ENCODE measurements around the gene CYFIP2. TPM values are rescaled to one million over a fixed set of nuclear protein-coding genes. Genes with fewer than 3 reads are reported as not detected.

Gene CYFIP2
- total RNA-seq, 1 experiment from 2014 or later = 4.4 TPM

DNA sequence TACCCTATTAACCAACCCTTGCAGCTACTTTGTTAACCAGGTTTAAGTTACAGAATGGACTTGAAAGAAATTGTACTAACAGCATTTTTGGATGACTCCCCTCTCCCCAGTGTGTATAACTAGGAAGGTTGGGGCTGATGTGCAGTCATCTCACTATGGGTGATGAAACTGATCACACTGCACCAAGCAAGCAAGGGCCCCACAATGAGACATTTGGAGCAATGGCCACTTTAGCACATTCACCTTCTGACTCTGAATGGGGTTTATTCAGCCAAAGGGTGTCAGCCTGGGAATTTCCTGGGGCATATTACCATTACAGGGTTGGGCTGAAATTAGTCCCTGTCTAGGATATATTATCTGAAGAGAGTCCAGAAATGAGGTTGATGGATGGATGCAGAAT is 18.7 kb upstream of the CYFIP2 start:
- no peaks in the 10 kb centered on the region for H3K27me3 ChIP-seq

DNA sequence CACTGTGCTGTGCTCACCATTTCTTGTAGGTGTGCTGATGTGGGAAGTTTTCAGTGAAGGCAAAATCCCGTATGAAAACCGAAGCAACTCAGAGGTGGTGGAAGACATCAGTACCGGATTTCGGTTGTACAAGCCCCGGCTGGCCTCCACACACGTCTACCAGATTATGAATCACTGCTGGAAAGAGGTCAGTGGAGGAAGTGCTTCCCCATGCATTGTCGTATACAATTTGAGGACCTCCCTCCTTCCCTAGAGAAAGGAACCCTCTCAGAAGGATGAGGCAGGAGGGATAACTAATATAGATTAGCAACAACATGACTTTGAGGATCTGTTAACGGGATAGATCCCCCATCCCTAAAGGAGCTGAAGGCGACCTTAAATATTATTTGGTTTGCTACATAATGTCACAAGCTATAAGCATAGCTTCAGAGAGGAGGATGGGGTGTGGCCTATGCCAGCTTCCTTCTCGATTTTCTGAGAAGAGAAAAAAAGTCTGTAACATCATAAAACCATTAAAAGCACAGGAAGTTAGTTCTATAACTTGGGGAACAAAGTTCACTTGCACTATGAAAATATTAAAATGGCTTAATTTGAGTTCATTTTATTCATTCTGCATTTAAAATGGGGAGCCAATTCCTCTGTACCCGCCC is 17.0 kb upstream of the CYFIP2 start:
- Histone ChIP-seq H3K4me3 (no peak overlapping the region), H3K27me3 (no peaks in the 10 kb centered on the region), H3K9me3 (no peaks in the 10 kb centered on the region), H3K36me3 (no peaks in the 10 kb centered on the region)
- DNase-seq = no peak

More for the DNA sequence above, 18.7 kb upstream of the CYFIP2 start:
- no peak overlapping the region for H3K4me3 ChIP-seq
- DNase-seq = no peak
- H3K9me3 ChIP-seq = no peaks in the 10 kb centered on the region
- no peaks in the 10 kb centered on the region for H3K36me3 ChIP-seq

DNA sequence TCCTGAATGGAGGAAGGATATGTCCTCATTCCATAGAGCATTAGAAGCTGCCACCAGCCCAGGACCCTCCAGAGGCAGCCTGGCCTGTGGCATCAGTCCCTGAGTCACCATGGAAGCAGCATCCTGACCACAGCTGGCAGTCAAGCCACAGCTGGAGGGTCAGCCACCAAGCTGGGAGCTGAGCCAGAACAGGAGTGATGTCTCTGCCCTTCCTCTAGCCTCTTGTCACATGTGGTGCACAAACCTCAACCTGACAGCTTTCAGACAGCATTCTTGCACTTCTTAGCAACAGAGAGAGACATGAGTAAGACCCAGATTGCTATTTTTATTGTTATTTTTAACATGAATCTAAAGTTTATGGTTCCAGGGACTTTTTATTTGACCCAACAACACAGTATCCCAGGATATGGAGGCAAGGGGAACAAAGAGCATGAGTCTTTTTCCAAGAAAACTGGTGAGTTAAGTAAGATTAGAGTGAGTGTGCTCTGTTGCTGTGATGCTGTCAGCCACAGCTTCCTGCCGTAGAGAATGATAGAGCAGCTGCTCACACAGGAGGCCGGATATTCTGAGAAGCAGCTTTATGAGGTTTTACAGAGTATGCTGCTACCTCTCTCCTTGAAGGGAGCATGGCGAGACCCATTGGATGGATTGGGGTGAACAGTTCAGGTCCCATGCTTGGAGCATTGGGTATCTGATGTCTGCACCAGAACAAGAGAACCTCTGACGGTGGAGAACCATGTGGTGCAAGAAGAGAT is 13.0 kb upstream of the CYFIP2 start:
- Histone ChIP-seq H3K9me3 (no peaks in the 10 kb centered on the region), H3K27me3 (no peaks in the 10 kb centered on the region), H3K4me3 (no peak overlapping the region), H3K36me3 (no peaks in the 10 kb centered on the region)
- no peak for DNase-seq

DNA sequence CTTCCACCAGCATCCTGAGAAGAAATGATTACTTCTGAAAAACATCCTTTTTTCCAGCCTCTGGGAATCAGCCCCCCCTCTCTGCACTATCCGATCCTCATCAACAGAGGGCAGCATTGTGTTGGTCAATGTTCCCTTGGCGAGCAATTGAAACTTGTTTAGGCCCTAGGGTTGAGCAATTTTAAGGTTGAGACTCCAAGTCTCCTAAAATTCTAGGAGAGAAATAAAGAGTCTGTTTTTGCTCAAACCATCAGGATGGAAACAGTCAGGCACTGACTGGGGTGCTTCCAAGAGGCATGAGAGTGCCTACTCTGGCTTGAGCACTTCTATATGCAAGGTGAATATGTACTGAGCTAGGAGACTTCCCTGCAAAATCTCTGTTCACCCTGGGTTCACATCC is 12.4 kb upstream of the CYFIP2 start:
- no peaks in the 10 kb centered on the region for H3K9me3 ChIP-seq
- H3K27me3 ChIP-seq = no peaks in the 10 kb centered on the region
- H3K36me3 ChIP-seq = no peaks in the 10 kb centered on the region
- peak; percentile 26 for DNase-seq
- H3K4me3 ChIP-seq = no peak overlapping the region

DNA sequence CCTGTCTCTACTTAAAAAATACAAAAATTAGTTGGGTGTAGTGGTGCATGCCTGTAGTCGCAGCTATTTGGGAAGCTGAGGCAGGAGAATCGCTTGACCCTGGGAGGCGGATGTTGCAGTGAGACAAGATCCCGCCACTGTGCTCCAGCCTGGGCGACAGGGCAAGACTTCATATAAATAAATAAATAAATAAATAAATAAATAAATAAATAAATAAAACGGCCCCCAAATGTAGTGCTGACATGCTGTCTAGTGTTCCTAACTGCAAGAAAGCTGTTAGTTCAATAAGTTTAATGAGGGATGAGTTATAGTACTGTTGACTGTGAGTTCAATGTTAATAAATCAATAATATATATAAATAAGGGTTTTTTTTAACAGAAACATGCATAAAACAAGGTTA is 7.5 kb upstream of the CYFIP2 start:
- Histone ChIP-seq H3K36me3 (no peaks in the 10 kb centered on the region), H3K27me3 (peaks cover 18% of the 10 kb centered on the region), H3K9me3 (no peaks in the 10 kb centered on the region), H3K4me3 (no peak overlapping the region)
- no peak for DNase-seq

DNA sequence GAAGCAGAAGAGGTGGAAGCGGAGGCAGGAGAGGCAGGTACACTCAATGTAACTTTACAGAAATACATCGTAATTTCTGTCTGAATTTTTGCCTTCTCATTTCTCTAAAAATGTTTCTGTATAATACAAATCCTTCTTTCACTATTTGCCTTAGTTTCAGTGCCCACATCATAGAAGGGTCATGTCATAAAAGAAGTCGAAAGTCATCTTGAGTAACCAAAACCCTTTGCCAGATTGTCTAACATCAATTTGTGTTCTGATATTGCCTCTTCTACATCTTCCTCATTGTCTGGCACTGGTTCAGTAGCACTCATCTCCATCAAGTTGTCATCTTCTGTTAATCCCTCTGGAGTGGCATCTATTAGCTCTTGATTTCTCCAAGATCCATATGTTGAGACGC is 6.2 kb upstream of the CYFIP2 start:
- H3K27me3 ChIP-seq = peaks cover 18% of the 10 kb centered on the region
- H3K9me3 ChIP-seq = no peaks in the 10 kb centered on the region
- no peak overlapping the region for H3K4me3 ChIP-seq
- H3K36me3 ChIP-seq = no peaks in the 10 kb centered on the region
- no peak for DNase-seq

DNA sequence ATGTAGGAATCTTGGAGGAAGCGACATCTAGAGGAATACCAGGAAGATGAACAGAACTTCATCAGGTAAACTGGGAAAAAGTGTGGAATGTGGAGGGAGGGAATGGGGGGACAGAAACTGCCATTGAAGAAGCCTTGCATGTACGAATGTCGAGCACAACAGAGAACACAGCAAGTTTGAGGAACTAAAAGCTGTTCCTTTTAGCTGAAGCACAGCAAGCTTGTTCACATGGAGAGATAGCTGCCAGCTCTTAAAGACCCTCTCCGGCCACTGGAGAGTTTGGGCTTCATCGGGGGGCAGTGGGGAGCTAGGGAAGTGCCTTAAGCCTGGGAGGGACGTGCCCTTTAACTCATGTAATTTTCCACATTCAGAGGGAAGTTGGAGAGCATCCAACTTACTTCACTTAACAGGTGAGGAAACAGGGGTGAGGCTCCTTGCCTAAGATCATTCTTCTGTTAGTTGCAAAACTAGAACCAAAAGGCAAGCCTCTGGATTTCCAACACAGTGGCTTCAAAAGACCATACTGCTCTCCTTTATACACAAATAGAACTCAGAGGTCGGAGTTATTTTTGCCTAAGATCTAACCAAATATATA is 2.3 kb upstream of the CYFIP2 start:
- no peak for DNase-seq
- Histone ChIP-seq H3K36me3 (no peaks in the 10 kb centered on the region), H3K27me3 (peaks cover 25% of the 10 kb centered on the region), H3K9me3 (no peaks in the 10 kb centered on the region), H3K4me3 (no peak overlapping the region)

DNA sequence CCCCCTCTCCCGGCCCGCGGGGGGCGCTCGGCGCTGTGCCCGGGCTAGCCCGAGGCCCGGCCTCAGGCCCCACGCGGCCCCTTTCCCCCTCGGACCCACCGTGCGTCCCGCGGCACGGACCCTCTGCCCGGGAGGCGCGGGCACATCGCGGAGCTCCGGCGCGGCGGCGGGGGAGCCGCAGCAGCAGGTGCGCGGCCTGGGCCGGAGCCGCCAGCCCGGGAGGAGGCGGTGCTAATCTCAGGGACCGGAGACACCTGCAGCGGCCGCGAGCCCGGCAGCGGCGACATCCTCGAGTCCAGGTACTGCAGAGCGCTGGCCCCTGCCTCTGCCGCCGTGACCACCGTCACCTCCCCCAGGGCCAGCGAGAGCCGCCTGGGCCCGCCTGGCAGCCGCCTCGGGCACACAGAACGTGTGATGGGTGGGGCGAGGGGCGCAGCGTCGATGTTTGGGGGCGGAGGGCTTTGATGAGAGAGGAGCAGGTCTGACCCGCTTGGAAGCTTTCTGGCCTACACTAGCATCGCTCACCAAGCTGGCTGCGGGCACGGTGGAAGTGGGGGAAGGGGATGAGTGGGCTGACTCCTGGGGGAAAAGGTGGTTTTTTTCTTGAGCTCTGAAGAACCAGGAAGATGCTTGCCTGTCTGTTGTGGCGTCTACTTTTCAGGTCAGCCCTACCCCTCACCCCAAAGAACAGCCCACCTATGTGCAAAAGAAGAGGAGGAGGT is 524 bp downstream of the CYFIP2 start:
- no peak for DNase-seq
- Histone ChIP-seq H3K36me3 (no peaks in the 10 kb centered on the region), H3K9me3 (no peaks in the 10 kb centered on the region)

DNA sequence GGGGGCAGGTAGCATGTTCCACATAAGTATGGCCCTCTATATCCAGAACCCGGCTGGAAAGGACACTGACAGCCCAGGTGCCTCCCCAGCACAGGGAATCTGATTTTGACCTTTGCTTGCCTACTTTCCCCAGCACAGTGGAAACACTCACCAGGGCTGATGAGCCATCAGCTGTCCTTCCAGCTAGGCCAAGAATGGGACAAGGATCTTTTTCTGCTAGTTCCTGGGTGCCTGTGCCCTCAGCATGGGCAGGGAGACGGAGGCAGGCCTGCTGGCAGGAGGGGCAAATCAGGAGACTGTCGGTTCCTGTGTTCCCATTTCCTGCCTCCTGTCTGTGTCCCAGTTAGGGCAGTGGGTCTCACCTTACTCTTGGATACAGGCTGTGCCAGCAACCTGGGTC is 1.1 kb downstream of the CYFIP2 start:
- H3K4me3 ChIP-seq = no peak overlapping the region

More for the DNA sequence above, 524 bp downstream of the CYFIP2 start:
- peak overlapping the region; percentile 50; the same call in 1 of the 2 replicates for H3K4me3 ChIP-seq
- H3K27me3 ChIP-seq = peaks cover 7% of the 10 kb centered on the region

DNA sequence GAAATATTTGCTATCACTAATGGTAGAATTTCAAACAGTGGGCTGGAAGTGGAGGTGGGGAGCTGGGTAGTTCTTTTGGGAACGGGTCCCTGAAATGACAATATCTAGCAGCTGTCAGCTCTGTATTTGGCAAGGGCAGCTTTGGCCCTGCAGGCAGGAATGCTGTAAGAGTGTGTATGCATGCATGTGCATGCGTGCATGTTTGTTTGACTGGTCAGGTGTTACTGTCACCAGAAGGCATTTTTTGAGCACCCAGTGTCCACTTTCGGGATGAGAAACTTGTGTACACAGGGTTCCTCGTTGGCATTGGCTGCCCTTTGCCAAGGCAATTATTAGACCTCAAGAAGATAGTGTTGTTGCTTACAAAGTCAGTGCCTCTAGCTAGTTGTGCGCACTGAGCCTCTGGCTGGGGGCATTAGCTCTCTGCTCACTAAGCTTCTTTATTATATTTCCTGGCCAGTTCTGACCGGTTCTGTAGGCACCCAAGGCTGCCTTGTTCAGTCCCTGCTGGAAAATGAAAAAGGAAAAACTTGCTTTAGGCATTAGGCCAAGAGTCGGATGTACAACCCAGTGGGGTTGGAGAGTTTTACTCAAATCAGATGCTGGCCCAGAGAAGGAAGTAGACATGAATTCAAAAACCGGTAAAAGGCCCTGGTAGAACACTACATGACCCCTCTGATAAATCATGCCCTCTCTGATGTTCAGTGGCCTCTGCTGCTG is 2.0 kb downstream of the CYFIP2 start:
- no peaks in the 10 kb centered on the region for H3K9me3 ChIP-seq
- H3K27me3 ChIP-seq = peaks cover 7% of the 10 kb centered on the region
- DNase-seq = no peak
- no peak overlapping the region for H3K4me3 ChIP-seq
- no peaks in the 10 kb centered on the region for H3K36me3 ChIP-seq

More for the DNA sequence above, 1.1 kb downstream of the CYFIP2 start:
- H3K36me3 ChIP-seq = no peaks in the 10 kb centered on the region
- H3K9me3 ChIP-seq = no peaks in the 10 kb centered on the region
- no peak for DNase-seq
- peaks cover 7% of the 10 kb centered on the region for H3K27me3 ChIP-seq

DNA sequence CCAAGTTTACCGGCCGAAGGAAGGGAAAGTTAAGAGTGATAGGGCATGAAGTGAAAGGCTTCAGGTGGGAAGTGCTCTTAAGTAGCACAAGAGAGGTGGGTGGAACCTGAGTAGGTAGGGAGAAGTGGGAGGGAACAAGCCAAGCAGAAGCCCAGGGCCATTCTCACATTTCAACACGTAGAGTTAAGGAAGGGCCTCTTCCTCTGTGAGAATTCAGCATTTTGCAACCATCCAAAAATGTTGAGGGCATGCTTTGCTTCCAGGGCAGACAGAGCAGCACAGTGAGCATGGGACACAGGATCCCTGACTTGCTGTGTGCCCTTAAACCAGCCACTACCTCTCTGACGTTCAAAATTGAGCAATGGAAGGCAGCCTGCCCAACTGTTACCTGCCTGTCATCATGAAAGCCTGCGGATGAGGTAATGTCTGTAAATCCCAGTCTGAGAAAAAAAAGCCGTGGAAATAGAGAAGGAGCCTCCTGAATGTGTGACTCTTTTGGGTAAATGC is 3.3 kb downstream of the CYFIP2 start:
- DNase-seq = no peak
- no peaks in the 10 kb centered on the region for H3K36me3 ChIP-seq

DNA sequence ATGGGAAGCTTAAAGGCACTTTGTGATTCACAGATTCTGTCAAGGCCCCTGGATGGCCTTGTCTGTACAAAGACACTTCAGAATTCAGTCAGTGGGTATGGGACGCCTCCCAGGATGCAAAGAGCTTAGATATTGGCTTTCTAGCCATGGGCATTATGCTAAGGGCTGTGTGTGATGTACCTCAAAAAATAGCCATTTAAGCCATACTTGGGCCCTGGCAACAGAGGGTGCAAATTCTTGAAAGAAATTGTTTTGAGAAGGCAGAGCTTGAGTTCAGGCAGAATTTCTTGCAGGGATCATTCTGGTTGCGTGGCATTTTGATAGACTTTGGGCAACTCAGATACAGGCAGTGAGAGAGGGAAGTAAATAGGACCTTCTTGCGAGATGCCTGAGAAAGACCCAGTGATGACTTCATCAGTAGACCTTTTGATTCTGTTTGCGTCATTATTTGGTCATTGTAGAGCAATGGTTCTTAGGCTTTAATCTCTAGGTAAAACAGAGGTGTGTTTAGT is 3.9 kb downstream of the CYFIP2 start:
- Histone ChIP-seq H3K36me3 (no peaks in the 10 kb centered on the region), H3K4me3 (no peak overlapping the region), H3K27me3 (peaks cover 12% of the 10 kb centered on the region), H3K9me3 (no peaks in the 10 kb centered on the region)
- DNase-seq = no peak

More for the DNA sequence above, 3.3 kb downstream of the CYFIP2 start:
- Histone ChIP-seq H3K9me3 (no peaks in the 10 kb centered on the region), H3K27me3 (peaks cover 9% of the 10 kb centered on the region), H3K4me3 (no peak overlapping the region)

DNA sequence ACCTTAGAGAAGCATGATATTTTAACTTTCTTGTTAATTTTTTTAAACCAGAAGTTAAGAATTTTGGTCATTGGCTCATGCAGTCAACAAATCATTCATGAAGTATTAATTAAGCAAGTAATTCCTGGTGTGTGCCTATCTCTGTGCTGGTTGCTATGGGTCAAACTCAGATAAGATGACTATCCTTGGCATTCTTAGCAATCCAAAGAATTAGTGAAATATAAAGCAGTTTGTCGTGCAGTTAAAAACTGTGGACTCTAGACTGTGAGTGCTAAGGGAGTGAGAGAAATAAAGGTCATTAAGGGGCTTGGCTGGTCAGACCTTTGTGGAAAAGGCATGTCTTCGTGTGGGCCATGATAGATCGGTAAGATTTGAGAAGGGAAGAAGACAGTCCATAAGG is 4.8 kb downstream of the CYFIP2 start:
- Histone ChIP-seq H3K36me3 (no peaks in the 10 kb centered on the region), H3K4me3 (no peak overlapping the region), H3K9me3 (no peaks in the 10 kb centered on the region), H3K27me3 (peaks cover 7% of the 10 kb centered on the region)
- DNase-seq = no peak

DNA sequence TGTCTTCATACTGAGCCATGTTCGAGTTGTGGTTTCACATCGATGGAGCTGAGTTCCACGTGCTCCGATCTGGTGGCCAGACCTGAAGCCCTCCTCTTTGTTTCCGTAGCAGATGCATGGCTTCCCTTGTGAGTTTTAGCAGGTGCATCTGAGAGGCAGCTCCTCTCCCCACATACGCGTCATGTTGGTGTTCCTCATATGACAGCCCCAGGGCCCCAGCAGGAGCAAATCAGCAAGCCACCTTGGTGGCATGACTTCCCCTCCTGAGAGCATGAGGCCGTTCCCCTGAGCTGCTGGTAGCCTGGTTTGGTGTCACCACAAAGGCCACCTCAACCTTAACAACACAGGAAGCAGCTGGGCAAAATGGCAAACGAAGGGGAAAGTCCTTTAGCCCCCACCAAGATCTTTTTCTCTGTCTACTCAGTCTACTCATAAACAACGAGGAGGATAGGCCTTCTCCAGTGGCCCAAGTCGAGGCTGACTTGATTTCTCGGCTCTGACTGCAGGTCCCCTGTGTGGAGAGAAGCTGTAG is 5.9 kb downstream of the CYFIP2 start:
- DNase-seq = no peak
- Histone ChIP-seq H3K4me3 (no peak overlapping the region), H3K9me3 (no peaks in the 10 kb centered on the region), H3K27me3 (peaks cover 5% of the 10 kb centered on the region), H3K36me3 (no peaks in the 10 kb centered on the region)

DNA sequence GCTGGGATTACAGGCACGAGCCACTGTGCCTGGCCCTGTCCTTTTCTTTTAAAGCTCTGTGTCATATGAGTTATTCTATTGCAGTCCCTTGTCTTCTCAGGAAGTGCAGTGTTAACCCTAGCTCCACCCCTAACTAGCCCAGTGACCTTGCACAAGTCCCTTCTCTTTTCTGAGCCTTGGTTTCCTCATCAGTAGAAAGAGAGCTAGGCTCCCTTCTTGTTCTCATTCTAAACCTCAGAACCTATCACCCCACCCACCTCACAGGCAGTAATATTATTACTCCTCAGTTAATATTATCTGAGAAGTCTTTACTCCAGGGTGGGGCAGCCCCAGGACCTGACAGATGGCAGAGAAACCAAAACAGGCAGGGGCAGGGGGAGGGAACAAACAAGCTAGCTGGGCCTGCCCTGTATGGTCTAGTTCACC is 7.2 kb downstream of the CYFIP2 start:
- DNase-seq = no peak
- Histone ChIP-seq H3K36me3 (no peaks in the 10 kb centered on the region), H3K4me3 (no peak overlapping the region), H3K9me3 (no peaks in the 10 kb centered on the region), H3K27me3 (peaks cover 5% of the 10 kb centered on the region)

DNA sequence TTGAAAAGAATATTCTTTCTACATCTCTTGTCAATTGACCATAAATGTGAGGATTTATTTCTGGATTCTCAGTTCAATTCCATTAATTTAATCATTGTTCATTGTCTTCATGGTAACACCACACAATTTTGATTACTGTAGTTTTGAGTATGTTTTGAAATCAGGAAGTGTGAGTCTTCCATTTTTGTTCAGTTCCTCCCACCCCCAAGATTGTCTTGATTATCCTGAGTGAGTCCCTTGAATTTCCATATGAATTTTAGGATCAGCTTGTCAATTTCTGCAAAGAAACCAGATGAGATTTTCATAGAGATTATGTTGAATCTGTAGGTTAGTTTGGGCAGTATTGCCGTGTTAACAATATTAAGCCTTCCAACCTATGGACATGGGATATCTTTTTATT is 9.5 kb downstream of the CYFIP2 start:
- Histone ChIP-seq H3K9me3 (no peaks in the 10 kb centered on the region), H3K27me3 (peaks cover 5% of the 10 kb centered on the region), H3K36me3 (no peaks in the 10 kb centered on the region), H3K4me3 (no peak overlapping the region)
- DNase-seq = no peak
